Nephron (organoid): ENCODE data around the gene CD58.

ENCODE experiments used
- H3K27ac Mint-ChIP-seq, 3 experiments: 2 replicates each; pipeline ENCODE4 v1.8.0; 2020; ENCODE audit warnings: mixed read lengths in 3 of 3, mild to moderate bottlenecking in 2 of 3, moderate library complexity in 1 of 3
- H3K27me3 Mint-ChIP-seq: 2 replicates; pipeline ENCODE4 v1.8.0; 2021; ENCODE audit warnings: low read depth, mild to moderate bottlenecking, moderate library complexity, mixed read lengths
- H3K36me3 Mint-ChIP-seq: 2 replicates; pipeline ENCODE4 v1.8.0; 2020; ENCODE audit warnings: low read depth, mixed read lengths
- H3K4me1 Mint-ChIP-seq: 2 replicates; pipeline ENCODE4 v1.8.0; 2020; ENCODE audit warnings: mixed read lengths
- H3K4me3 Mint-ChIP-seq, 3 experiments: 2 replicates each; pipeline ENCODE4 v1.8.0; 2020; ENCODE audit warnings: mild to moderate bottlenecking in 3 of 3, mixed read lengths in 3 of 3, moderate library complexity in 2 of 3
- H3K9me3 Mint-ChIP-seq: 2 replicates; pipeline ENCODE4 v1.8.0; 2020; ENCODE audit warnings: mixed read lengths
- CTCF ChIP-seq, 3 experiments: fragments of 200-600 bp; sonication (generic); IDR thresholded peaks; one replicate each; pipeline ENCODE4 v1.5.0; 2021; ENCODE audit warnings: antibody characterized with exemption in 3 of 3; ENCODE audit not compliant: unreplicated experiment in 3 of 3

Gene CD58

DNA sequence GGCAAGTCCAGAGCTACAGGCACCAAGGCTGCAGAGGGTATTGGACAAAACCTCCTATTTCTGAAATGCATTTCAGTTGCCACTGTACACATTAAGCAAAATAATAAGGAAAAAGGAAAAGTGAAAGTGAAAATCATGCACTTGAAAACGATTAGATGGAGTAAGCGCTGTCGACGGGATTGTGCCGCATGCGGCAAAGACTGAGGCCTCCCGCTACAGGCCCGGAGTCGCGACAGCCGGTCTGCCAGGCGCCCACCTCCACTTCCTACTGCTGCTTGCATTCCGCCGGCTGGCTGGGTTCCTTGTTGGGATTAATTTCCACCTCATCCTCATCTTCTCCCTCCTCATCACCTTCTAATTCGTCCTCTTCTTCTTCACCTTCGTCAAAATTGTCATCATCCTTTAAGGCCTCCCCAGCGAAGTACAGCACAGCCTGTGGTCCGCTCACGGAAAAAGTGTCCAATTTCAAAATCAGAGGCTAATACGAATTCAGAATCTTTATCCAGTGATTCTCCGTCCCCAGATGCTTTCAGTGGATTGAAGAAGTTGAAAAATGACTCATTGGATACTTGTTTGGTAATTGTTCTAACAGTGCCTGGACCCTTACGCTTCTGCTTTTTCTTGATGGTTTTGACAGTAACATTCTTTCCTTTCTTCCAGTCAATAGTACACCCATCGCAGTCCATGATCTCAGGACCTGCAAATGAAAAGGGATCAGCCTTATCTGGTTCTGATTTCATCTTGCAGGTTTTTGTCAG, 38.0 kb downstream of the CD58 start:
- Mint-ChIP-seq H3K4me1 (no peaks in the 10 kb centered on the region), H3K9me3 (peaks cover 9% of the 10 kb centered on the region), H3K4me3 (no peak overlapping the region), H3K36me3 (peaks cover 36% of the 10 kb centered on the region), H3K27me3 (no peaks in the 10 kb centered on the region), H3K27ac (no peak overlapping the region)
- no peak for TF ChIP-seq CTCF (IDR thresholded peaks at IDR 0.05; ENCODE audit: unreplicated experiment in 3 of 3)

GRCh38 chr1:116531917-116532316, 38.9 kb downstream of the CD58 start:
- H3K4me3 Mint-ChIP-seq: no peak overlapping the region
- H3K27me3 Mint-ChIP-seq: no peaks in the 10 kb centered on the region
- no peak overlapping the region for H3K27ac Mint-ChIP-seq
- H3K36me3 Mint-ChIP-seq: peaks cover 36% of the 10 kb centered on the region
- no peaks in the 10 kb centered on the region for H3K4me1 Mint-ChIP-seq
- H3K9me3 Mint-ChIP-seq: peaks cover 14% of the 10 kb centered on the region
- TF ChIP-seq CTCF (IDR thresholded peaks at IDR 0.05; ENCODE audit: unreplicated experiment in 3 of 3): no peak

- TF ChIP-seq CTCF (IDR thresholded peaks at IDR 0.05; ENCODE audit: unreplicated experiment in 3 of 3): no peak
- peaks cover 21% of the 10 kb centered on the region for H3K9me3 Mint-ChIP-seq
- no peak overlapping the region for H3K4me3 Mint-ChIP-seq
- H3K27ac Mint-ChIP-seq: no peak overlapping the region
- H3K4me1 Mint-ChIP-seq: no peaks in the 10 kb centered on the region
- H3K36me3 Mint-ChIP-seq: peaks cover 25% of the 10 kb centered on the region
- no peaks in the 10 kb centered on the region for H3K27me3 Mint-ChIP-seq
Observed at GRCh38 chr1:116529681-116530080, 41.1 kb downstream of the CD58 start.

DNA sequence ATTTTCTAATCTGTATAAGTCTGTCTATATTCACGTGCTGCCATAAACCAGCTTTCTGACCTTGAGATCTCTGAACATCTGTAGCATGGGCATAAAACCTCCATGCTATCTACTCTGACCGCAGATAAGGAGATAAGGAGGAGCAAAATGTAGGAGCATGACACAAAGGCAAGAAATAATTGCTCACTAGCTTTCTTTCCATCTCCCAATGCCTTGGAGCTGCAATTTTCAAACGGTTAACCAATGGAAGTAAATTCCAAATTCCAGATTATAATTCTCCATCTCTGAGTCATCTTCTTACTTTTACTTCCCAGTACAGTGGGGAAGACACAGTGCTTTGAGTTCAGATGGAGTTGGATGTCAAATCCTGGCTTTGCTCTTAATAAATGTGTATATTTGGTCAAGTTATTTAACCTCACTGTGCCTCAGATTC, 41.6 kb downstream of the CD58 start:
- Mint-ChIP-seq H3K4me1 (no peaks in the 10 kb centered on the region), H3K27me3 (no peaks in the 10 kb centered on the region), H3K4me3 (no peak overlapping the region), H3K36me3 (peaks cover 25% of the 10 kb centered on the region), H3K27ac (no peak overlapping the region), H3K9me3 (peaks cover 21% of the 10 kb centered on the region)
- TF ChIP-seq CTCF (IDR thresholded peaks at IDR 0.05; ENCODE audit: unreplicated experiment in 3 of 3): no peak

GRCh38 chr1:116528329-116529083, 42.3 kb downstream of the CD58 start:
- no peaks in the 10 kb centered on the region for H3K4me1 Mint-ChIP-seq
- peaks cover 19% of the 10 kb centered on the region for H3K36me3 Mint-ChIP-seq
- H3K27me3 Mint-ChIP-seq: no peaks in the 10 kb centered on the region
- no peak overlapping the region for H3K27ac Mint-ChIP-seq
- TF ChIP-seq CTCF (IDR thresholded peaks at IDR 0.05; ENCODE audit: unreplicated experiment in 3 of 3): no peak
- no peak overlapping the region for H3K4me3 Mint-ChIP-seq
- H3K9me3 Mint-ChIP-seq: peaks cover 21% of the 10 kb centered on the region
